A204.1 (cell line): ENCODE data around the gene MYL10.

Experiments used
- FAIRE-seq: peaks from 2 replicates; lab custom pipeline; 2012; peaks lifted over from hg19 to GRCh38; lab: Jason Lieb, UNC

MYL10 gene

DNA sequence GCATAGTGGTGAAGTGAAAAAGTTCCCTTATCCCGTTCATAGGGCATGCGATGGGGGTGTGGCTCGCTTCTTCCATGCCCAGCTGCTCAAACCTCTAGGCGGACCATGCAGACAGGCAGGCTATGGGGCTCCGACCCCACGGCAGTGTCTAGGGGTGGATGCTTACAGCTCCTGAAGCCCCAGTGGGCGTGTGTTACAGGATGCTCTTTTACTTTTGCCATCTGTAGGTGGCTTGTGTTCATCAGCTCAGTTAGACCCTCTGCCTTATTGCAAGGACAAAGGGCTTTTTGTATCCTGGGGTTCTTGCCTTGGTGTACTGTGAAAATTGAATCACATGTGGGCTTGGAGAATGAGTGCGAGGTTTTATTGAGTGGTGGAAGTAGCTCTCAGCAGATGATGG is at the start of gene MYL10:
MYL10 (minus strand) TSS at position 126 of the 400 bp plus-strand sequence. CDS start 178 bp downstream, outside the sequence.
- no peak for FAIRE-seq

DNA sequence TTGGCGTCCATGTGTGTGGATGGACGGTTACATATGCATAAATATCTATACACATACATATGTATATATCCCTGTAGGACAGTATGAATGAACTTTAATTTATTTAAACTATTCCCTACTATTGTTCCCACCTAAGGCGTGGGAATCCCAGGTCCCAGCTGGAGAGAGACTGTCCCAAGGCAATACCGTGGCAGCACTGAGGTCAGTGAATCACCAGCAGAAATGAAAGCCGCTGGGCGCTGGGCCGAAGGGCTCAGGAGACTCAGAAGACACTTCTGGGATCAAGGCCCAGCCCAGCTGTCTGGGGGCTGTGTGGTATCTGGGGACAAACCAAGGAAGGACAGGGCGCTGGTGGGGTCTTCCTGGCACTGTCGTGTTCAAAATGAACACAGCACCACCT is 49.6 kb upstream of the MYL10 start:
- FAIRE-seq: no peak

DNA sequence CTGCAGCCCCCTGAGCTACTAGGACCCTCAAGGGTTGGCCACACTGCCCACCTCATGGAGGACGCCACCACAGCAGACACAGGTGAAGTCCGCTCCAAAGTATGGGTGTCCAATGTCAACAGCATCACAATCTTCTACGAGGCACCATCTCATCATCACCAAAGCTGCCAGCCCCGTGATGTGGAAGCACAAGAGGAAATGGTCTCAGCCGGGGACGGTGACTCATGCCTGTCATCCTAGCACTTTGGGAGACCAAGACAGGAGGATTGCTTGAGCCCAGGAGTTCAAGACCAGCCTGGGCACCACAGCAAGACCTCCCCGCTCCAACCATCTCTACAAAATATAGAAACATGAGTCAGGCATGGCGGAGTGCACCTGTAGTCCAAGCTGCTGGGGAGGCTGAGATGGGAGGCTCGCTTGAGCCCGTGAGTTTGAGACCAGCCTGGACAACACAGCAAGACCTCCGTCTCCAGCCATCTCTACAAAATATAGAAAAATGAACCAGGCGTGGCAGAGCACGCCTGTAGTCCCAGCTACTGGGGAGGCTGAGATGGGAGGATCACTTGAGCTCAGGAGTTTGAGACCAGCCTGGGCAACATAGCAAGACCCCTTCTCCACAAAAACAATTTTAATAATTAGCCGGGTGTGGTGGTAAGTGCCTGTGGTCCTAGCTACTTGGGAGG is 48.8 kb upstream of the MYL10 start:
- FAIRE-seq: no peak

DNA sequence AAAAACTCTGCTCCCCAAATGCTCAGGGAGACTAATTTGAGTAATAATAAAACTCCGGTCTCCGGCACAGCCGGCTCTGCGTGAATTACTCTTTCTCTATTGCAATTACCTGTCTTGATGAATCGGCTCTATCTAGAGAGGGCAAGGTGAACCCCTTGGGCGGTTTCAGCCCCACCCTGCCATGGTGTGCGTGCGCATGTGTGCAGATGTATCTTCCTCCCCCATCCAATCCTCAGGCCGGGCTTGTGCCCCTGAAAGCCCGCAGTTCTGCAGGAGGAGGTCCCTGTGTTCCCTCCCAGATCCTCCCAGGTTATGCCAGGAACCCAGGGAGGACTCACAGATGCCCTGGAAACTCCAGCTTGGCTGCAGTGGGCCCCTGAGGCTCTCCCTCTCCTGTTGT is 48.3 kb upstream of the MYL10 start:
- FAIRE-seq: no peak

DNA sequence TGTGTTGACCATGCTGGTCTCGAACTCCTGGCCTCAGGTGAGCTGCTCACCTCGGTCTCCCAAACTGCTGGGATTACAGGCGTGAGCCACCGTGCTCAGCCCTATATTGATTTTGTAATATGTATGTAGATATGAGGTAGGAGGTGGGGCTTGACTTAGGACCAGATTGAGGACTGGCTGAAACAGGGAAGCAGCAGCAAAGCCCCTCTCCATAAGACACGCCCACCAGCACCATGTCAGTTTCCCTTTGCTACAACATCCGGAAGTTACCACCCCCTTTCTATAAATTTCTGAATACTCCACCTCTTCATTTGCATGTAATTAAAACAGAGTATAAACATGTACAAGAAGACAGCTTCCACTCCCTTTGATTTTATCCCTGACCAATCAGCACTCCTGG is 47.9 kb upstream of the MYL10 start:
- no peak for FAIRE-seq

DNA sequence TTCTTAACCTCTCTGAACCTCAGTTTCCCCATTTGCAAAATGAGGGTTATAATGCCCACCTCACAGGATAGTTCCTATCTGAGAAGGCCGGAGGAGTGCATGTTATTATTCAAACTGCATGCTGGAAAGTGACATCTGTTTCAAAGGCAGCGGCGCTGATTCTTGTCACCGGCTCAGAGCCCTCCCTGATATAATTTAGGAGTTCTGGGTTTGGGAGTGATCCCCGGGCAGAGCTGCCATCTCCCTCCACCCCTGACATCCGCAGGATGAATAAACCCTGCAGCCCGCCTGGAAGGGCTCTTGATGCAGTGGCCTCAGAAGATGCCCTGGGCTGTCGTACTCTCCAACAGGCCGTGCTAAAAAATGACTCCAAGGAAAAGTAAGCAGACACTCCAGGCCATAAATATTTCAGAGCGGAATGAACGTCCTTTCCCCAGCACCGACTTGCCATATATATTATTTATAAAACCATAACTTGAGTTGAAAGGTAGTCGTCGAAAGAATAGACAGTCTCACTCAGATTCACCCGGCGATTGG is 47.0 kb upstream of the MYL10 start:
- FAIRE-seq: no peak

DNA sequence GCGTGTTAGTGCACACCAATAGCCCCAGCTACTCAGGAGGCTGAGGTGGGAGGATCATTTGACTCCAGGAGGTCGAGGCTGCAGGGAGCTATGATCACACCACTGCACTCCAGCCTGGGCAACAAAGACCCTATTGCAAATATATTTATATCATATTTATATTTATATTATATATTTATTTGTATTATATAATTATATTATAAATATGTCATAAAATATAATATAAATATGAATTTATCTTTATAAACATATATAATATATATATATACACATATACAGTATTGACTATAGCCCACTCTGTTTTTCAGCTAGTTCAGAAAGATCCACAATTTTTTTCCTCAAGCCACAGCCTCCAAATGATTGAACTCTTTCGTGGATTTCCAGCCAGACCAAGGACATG is 45.3 kb upstream of the MYL10 start:
- FAIRE-seq: no peak

DNA sequence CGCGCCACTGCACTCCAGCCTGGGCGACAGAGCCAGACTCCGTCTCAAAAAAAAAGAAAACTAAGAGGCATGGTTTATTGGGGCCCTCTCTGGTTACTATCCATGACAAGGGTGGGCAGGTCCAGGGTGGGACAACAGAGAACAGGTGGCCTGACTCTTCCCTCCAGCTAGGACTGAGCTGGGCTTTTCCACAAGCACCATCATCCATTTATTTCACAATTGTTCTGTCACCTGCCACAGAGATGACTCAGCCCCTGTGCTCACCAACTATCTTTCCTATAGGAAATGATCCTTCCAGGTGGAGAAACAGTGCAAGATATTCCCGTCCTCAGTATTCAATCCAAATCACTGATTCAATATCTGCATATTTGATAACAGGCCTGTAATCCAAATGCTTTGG is 44.9 kb upstream of the MYL10 start:
- FAIRE-seq: no peak

DNA sequence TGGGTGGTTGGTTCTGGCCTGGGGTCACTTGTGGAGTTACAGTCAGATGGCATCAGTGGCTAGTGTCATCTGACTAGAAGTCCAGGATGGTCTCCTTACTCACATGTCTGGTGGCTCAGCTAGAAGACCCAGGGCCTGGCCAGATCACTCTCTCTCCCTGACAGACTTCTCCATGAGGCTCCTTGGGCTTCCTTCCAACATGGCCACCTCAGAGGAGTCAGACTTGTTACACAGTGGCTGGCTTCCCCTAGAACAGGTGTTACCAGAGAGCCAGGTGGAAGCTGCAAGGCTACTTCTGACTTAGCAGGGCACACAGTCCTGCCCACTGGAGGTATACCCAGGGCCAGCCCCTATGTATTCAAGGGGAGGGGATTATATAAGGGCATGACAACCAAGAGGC is 44.2 kb upstream of the MYL10 start:
- FAIRE-seq: no peak

DNA sequence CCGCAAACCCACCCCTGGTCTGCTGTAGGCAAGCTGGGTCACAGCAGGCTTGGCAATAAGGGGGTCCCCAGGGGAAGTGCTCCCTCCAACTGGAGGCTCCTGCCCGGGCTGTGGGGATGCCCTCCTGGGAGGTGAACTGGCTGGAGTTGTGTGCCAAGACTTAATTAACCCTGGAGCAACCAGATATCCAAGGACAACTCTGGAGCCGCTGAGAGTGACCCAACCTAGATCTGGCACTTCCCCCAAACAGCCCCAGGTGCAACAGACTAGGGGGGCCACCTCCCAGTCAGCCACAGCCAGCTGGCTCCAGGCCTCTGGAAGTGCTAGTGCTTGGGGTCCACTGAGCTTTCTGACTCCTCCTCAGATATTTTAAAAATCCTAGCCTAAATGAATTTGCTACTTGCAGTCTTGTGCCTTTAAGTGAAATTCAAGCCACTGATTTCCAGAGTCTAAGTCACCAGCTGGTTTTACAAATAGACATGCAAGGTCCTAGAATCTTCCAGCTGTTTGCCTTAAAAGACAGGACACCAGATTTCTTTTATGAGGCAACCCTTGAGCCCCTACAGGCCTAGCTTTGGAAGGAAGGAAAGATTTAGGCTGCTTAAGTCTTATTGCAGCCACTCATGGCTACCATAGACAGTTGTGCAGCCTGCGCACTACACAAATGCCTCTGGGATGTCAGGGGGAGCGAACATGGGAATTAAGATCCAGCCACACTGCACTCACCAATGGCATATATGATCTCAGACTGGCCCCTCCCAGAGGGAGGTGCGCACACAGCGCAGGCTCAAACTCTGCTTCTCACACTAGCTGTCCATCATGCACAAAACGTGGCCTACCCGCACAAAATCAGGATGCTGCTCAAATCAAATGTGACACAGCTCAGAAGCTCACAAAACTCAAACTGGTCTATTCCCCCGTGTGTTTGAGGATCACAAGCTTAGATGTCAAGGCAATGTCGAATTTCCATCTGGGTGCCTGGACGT is 42.6 kb upstream of the MYL10 start:
- no peak for FAIRE-seq

DNA sequence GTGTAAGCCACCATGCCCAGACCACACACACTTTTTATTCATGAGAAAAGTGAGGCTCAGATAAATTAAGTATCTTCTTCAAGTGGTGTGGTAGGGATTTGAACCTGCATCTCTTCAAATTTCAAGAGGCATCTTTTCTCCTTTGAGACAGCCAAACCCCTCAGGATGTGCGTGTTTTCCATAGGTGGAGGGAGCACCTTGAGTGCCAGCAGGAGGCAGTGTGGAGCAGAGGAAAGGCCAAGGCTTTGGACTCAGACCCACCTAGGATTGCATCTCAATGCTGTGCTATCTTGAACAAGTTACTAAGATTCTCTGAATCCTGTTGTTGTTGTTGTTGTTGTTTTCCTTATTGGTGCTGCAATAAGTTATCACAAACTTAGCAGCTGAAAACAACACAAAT is 40.2 kb upstream of the MYL10 start:
- FAIRE-seq: no peak

DNA sequence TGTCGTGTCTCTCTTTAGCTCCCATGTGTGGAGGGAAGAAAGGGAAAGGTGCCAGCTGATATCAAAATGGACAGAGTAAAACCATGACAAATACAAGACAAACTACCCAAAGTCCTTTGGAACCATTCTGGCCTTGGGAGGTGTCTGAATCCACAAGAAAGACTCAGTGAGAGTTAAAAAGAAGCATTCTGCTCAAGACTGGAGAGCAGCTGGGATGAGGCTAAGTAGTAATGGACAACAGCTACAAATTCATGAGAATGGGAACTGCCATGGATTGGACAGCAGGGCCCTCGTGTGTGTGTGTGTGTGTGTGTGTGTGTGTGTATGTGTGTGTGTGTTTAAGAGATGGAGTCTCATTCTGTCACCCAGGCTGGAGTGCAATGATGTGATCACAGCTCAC is 39.6 kb upstream of the MYL10 start:
- no peak for FAIRE-seq

DNA sequence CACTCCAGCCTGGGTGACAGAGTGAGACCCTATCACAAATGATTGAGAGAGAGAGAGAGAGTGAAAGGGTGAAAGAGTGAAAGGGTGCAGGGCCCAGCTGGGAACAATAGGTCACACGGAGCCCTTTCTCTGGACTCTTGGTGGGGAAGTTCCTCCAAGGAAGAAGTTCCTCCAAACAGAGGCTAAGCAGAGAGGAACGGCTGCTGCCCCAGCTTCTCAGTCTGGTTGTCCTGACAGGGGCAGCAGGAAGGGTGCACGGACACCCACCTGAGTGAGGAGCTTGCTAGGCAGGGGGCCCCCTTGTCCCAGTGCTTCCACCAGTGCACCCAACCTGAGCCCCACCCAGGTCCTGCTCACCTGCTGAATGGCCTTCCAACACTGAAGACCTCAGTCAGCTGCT is 38.8 kb upstream of the MYL10 start:
- no peak for FAIRE-seq

DNA sequence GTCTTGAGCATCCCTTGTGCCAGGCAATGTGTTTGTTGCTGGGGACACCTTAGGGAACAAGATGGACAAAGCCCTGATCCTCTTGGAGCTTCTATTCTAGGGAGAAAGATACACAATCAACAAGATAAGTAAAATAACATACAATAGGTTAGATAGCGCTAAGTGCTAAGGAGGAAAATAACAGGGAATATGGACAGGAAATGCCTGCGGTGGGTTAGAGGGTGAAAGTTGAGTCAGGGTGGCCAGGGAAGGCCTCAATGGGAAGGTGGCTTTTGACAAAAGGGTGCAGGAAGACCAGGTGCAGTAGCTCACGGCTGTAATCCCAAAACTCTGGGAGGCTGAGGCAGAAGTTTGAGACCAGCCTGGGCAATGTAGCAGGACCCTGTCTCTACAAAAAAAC is 38.3 kb upstream of the MYL10 start:
- FAIRE-seq: no peak

DNA sequence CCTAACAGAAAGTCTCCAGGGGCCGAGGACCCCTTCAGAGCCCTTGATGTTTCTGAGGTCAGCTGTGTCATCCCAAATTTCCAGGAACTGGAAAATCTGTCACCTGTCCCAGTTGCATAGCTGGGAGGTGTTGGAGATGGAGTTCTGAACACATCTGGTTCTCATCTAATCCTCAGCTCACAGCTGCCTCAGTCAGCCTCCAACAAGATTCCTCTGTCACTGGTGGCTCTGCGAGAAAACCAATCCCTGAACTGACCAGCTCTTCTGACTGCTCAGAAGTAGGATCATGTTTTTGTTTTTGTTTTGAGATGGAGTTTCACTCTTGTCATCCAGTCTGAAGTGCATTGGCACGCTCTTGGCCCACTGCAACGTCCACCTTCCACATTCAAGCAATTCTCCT is 37.6 kb upstream of the MYL10 start:
- no peak for FAIRE-seq

DNA sequence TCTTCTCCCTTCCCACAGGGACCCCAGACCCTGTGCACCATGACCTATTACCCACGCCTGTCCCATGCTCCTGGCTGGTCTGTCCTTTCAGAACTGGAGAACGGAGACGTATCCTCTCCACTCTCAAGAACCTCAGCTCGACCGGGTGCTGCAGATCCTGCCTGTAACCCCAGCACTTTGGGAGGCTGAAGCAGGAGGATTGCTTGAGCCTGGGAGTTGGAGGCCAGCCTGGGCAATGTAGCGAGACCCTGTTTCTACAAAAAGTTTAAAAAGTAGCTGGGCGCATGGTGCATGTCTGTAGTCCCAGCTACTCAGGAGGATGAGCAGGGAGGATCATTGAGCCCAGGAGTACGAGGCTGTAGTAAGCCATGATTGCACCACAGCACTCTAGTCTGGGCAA is 37.2 kb upstream of the MYL10 start:
- no peak for FAIRE-seq

DNA sequence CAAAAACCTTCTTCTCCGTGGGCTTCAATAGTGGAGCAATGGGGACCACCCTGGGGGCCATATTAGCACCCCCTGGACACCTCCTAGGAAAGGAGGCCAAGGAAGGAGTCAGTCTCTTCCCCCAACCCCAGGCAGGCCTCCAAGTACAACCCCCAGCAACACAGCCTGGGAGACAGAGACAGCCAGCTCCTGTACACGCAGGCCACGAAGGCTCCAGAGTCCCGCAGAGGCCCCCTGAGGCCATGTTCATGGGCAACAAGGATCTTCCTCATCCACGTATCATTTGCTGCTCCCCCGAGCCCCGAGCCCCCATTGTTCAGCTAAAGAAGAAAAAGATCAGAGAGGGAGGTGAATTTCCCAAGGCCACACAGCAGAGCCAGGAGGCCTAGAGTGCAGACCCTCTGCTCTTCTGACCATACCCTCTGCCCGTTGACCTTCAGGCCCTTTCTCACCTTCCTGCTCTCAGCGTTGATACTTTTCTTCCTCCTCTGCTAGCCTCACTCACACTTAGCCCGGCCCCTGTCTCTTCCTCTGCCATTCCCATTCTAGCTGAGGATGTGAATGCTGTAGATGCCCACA is 35.9 kb upstream of the MYL10 start:
- FAIRE-seq: no peak

DNA sequence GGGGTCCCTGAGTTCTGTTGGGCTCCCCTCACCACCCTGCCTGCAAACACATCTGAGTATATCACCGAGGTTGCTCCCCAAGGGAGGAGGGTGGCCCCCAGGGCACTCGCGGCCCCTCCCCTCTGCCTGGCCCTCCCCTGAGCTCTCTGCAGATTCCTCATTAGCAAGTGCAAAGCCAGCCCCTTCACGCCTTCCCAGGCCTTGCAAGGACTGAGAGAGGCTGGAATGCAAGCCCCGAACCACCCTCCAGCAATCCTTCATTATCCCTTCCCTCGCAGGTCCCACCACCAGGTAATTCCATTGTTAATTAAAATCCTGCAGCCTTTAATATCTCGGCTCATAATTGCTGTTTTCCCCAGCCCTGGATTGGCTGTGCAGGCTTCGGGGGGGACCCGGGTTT is 35.3 kb upstream of the MYL10 start:
- FAIRE-seq: no peak

DNA sequence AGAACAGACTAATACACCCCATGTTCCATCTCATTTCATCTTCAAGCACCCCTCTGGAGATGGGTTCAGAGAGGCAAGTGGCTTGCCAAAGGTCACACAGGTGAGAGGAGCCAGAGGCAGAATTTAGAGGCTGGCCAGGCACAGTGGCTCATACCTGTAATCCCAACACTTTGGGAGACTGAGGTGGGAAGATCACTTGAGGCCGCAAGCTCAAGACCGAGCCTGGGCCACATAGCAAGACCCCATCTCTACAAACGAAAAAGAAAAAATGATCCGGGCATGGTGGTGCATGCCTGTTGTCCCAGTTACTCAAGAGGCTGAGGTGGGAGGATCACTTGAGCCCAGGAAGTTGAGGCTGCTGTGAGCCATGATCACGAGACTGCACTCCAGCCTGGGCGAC is 34.7 kb upstream of the MYL10 start:
- FAIRE-seq: no peak

DNA sequence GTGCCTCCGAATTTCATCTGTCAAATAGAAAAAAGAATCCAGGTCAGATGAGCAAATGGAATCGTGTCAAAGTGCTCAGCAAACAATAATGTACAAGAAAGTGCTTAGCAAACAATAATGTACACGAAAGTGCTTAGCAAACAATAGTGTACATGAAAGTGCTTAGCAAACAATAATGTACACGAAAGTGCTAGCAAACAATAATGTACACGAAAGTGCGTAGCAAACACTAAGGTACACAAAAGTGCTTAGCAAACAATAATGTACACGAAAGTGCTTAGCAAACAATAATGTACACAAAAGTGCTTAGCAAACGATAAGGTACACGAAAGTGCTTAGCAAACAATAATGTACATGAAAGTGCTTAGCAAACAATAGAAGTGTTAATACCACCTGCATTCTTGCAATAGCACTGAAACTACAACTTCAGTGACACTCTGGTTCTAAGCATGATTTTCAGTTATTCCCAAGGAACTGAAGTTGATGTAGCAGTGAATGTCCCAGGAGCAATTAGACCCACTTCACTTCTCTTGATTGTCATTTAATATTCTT is 33.4 kb upstream of the MYL10 start:
- no peak for FAIRE-seq

DNA sequence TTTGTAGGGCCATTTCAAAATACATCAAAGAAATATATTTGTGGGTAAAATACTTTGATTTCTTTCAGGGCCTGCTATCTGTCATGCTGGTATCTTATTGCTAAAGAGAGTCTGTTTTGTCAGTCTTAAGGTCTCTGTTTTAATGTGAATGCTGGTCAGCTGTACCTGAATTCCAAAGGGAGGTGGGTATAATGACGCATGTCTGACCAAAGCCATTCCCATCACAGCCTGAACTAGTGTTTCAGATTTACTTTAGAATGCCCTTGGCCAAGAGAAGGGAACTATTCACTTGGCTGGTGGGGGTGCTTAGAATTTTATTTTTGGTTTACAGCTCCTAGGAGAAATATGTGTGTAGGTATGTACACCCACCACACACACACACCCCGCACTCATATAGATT is 30.6 kb upstream of the MYL10 start:
- no peak for FAIRE-seq

DNA sequence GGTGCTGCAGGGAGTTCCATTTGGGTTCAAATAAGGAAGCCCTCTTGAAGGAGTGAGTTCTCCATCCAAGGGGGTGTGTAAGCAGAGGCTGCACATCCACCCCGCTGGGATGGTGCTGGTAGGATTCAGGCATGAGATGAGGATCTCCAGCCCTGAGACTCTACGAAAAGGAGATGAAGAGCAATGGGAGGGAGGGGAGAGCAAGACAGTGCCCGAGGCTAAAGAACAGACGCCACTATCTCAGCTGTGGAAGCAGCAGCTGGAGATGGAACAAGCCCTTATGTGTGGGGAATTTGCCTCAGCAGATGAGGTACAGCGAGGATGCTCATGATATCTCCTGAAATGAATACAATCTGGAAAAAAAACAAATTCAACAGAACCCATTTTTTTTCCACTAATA is 28.1 kb upstream of the MYL10 start:
- FAIRE-seq: no peak

DNA sequence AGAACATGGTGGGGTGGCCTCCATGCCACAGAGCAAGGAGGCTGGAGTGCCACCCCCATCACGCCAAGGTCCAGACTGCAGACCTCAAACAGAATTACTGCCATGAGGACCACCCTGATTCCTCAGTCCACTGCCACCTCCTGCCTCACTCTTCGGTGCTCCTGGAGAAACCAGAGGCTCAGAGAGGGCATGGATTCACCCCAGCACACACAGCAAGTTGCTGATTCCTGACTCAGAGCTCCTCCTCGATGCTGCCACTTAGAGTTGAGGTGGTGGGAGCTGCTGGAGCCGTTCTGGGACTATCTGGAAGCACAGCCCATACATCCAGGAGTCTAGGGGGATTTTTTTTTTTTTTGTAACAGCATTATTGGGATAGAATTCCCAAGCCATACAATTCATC is 22.0 kb upstream of the MYL10 start:
- no peak for FAIRE-seq
